Fibroblast of villous mesenchyme (primary cell): ENCODE measurements around the gene TUT4. TPM values are rescaled to one million over a fixed set of nuclear protein-coding genes. Genes with fewer than 3 reads are reported as not detected.

Source experiments
- DNase-seq: peaks from one replicate; pipeline ENCODE4 v3.0.0-alpha.2; 2010; ENCODE audit warnings: low read depth
- H3K4me3 ChIP-seq: 2 replicates; pipeline ENCODE4 v1.5.1; 2011; ENCODE audit warnings: low read depth, mild to moderate bottlenecking, low read length
- total RNA-seq: library from RNA; depleted of rRNA; stranded (reverse); fragments of >200 nt; gene quantifications from 2 replicates; pipeline ENCODE4 v1.2.3, GENCODE V29; 2012
- TF ChIP-seq, protein P1 (sequence below): IDR thresholded peaks from 2 replicates; pipeline ENCODE4 v1.5.1; 2012; ENCODE audit warnings: low read depth, mild to moderate bottlenecking, low read length; ENCODE audit not compliant: insufficient read depth

The TUT4 gene
- total RNA-seq, 1 donor, result 39.7 TPM

DNA sequence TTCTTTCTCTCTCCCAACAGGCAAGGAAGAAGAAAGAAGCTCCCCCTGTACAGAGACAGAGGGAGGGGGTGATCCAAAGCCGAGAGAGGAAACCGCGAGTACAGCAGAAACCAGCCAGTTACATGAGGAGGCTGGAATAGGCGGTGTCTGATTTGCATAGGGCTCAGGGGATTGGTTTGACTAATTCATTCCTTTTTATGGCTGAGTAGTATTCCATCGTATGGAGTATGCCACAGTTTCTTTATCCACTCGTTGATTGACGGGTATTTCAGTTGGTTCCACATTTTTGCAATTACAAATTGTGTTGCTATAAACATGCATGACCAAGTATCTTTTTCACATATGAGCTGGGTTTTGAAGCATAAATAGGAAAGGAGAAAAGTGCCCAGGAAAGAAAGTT is 45.8 kb upstream of the TUT4 start:
- TF ChIP-seq, protein P1, sequence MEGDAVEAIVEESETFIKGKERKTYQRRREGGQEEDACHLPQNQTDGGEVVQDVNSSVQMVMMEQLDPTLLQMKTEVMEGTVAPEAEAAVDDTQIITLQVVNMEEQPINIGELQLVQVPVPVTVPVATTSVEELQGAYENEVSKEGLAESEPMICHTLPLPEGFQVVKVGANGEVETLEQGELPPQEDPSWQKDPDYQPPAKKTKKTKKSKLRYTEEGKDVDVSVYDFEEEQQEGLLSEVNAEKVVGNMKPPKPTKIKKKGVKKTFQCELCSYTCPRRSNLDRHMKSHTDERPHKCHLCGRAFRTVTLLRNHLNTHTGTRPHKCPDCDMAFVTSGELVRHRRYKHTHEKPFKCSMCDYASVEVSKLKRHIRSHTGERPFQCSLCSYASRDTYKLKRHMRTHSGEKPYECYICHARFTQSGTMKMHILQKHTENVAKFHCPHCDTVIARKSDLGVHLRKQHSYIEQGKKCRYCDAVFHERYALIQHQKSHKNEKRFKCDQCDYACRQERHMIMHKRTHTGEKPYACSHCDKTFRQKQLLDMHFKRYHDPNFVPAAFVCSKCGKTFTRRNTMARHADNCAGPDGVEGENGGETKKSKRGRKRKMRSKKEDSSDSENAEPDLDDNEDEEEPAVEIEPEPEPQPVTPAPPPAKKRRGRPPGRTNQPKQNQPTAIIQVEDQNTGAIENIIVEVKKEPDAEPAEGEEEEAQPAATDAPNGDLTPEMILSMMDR, result no peak

DNA sequence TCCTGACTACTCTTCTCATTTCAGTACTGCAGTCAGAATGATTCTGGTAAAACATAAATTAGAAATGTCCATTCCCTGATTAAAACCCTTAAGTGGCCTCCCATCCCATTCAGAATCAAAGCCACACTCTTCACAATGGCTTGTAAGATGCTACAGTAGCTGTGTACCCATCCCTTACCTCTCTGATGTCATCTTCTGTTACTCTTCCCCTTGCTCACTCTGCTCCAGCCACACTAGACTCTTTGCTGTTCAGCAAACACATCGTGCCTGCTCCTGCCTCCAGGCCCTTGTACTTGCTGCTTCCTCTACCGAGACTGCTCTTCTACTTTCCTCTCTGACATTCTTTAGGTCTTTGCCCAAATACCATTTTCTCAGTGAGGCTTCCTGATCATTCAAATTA is 45.0 kb upstream of the TUT4 start:
- DNase-seq, result no peak
- TF ChIP-seq, protein P1, result no peak
- H3K4me3 ChIP-seq, result no peak overlapping the region

More for the DNA sequence above, 45.8 kb upstream of the TUT4 start:
- H3K4me3 ChIP-seq, result no peak overlapping the region
- no peak for DNase-seq

DNA sequence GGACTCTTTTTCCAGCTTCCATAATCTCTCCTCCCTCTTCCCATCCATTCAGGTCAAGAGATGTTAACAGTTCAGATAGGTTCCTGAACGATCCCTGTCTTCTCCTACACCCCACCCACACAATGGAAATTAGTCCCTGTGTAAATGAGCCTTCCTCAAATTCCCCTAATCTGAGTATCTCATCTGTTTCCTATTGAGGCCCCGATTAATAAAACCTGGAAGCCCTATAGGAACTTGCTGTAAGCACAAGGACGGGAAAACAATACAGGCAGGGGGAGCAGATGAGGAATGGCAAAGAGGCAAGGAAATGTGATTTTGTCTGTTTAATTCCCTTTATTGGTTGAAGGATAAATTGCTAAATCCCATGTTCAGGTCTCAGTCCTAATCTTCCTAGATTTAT is 42.2 kb upstream of the TUT4 start:
- DNase-seq, result no peak
- H3K4me3 ChIP-seq, result no peak overlapping the region
- TF ChIP-seq, protein P1, result no peak

DNA sequence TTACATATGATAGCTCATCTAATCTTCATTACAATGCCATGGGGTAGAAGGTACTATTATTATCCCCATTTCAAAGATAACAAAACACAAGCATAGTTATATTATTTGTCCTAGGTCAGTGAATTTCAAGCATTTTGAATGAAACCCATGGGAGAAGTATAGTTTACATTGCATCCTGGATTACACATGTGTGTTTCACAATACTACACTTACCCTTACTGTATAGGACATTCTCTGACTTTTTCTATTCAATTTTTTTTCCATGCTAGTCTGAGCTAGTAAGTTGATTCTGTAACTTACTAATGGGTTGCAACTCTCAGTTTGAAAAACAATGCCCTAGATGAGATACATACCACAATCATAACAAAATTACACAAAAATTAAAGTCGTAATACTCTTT is 40.6 kb upstream of the TUT4 start:
- no peak for DNase-seq
- H3K4me3 ChIP-seq, result no peak overlapping the region
- TF ChIP-seq, protein P1, result no peak

DNA sequence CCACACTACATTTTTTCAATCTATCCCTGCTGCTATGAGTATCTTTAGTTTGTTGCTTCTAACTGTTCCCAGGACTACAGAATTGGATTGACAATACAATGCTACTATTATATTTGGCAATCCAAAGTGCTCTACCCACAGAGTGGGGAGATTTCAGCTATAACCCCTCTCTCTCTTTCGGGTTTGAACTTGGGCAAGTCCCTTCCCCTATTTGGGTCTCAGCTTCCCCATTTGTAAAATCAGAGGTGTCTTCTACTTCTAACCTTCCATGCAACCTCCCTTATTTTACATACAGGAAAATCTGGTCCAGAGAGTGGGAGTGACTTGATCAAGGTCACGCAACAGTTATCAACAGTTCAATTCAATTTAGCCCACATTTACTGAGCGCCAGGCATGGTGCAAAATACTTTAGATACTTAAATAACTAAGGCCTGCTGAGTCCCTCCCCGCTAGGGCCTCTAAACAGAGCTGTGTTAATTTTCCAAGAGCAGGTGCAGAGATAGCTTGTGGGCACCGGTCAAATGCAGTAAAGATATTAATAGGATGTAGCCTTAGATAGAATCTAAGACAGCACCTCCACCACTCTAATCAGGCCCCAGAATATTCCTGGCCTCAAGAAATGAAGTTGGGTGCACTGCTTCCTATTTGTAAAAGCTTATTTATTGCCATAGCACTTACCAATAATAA is 39.9 kb upstream of the TUT4 start:
- no peak overlapping the region for H3K4me3 ChIP-seq
- DNase-seq, result no peak
- TF ChIP-seq, protein P1, result no peak

DNA sequence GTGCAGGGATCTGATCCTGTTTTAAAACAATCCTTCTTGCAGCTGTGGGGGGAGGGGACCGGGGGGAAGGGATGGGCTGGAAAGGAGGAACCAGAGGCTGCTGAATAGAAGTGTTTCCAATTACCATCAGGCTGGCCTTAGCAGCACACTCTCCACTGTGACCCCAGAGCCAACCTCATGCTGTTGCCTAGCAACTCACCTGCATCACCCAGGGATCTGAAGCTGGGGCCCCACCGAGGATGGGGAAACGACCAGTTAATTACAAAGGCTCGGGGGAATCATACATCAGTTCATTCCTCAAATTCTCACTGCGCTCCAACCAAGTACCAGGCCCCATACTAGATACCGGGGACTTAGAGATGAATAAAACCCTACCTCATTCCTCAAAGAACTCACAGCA is 37.4 kb upstream of the TUT4 start:
- no peak overlapping the region for H3K4me3 ChIP-seq
- DNase-seq, result no peak
- TF ChIP-seq, protein P1, result no peak

DNA sequence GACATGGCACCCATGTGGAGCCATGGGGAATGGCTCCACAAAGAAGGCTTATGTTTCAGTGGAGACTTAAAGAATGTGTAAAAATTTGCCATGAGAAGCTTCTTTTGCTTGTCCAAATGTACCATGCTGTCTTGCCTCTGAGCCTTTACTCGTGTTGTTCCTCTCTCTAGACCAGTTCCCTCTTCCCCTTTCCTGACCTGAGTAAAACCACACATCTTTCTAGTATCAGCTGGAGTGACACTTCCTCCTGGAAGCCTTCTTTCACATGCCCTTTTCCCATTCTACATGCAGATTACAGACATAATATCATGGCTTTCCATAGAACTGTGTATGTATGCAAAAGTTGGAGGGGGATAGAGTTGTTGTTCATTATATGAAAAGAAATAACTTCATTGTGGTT is 35.6 kb upstream of the TUT4 start:
- H3K4me3 ChIP-seq, result no peak overlapping the region
- TF ChIP-seq, protein P1, result no peak
- DNase-seq, result no peak
